Glutamatergic neuron (in vitro differentiated cells): Measurements from ENCODE around the gene PRDM16. TPM values are rescaled to one million over a fixed set of nuclear protein-coding genes. Genes with fewer than 3 reads are reported as not detected.

ENCODE experiments used
- DNase-seq: peaks from one replicate; pipeline ENCODE4 v3.0.0; 2022
- H3K27ac Mint-ChIP-seq: one replicate; pipeline ENCODE4 v1.8.0; 2020; ENCODE audit warnings: mild to moderate bottlenecking, mixed read lengths, inconsistent platforms; ENCODE audit not compliant: unreplicated experiment
- H3K27me3 Mint-ChIP-seq: one replicate; pipeline ENCODE4 v1.8.0; 2020; ENCODE audit warnings: mild to moderate bottlenecking, moderate library complexity, mixed read lengths, inconsistent platforms; ENCODE audit not compliant: unreplicated experiment
- H3K36me3 Mint-ChIP-seq: one replicate; pipeline ENCODE4 v1.8.0; 2020; ENCODE audit warnings: mild to moderate bottlenecking, mixed read lengths, inconsistent platforms; ENCODE audit not compliant: unreplicated experiment
- H3K4me1 Mint-ChIP-seq: one replicate; pipeline ENCODE4 v1.8.0; 2020; ENCODE audit warnings: mild to moderate bottlenecking, low read depth, mixed read lengths, inconsistent platforms; ENCODE audit not compliant: unreplicated experiment
- H3K4me3 Mint-ChIP-seq: one replicate; pipeline ENCODE4 v1.8.0; 2020; ENCODE audit warnings: mild to moderate bottlenecking, mixed read lengths, inconsistent platforms; ENCODE audit not compliant: unreplicated experiment
- H3K9me3 Mint-ChIP-seq: one replicate; pipeline ENCODE4 v1.8.0; 2020; ENCODE audit warnings: mild to moderate bottlenecking, moderate library complexity, mixed read lengths, inconsistent platforms; ENCODE audit not compliant: unreplicated experiment
- CTCF ChIP-seq: fragments of 200-600 bp; sonication (generic); IDR thresholded peaks from one replicate; pipeline ENCODE4 v1.5.0; 2021; ENCODE audit not compliant: partially characterized antibody, unreplicated experiment
- total RNA-seq: library from RNA; stranded (reverse); fragmentation: NEBNext Ultra II Directional; extraction: Animal tissue kit (Norgen Biotek cat#: 25700); gene quantifications from one replicate; pipeline ENCODE4 v1.2.1, GENCODE V29; 2021; ENCODE audit not compliant: unreplicated experiment

Gene PRDM16
- total RNA-seq, 1 donor from 2014 or later = 0.07 TPM

- Mint-ChIP-seq H3K4me3 (no peak overlapping the region), H3K27ac (peak overlapping the region; percentile 28), H3K27me3 (peaks cover 9% of the 10 kb centered on the region), H3K9me3 (peaks cover 1% of the 10 kb centered on the region), H3K36me3 (no peaks in the 10 kb centered on the region), H3K4me1 (peaks cover 2% of the 10 kb centered on the region)
- no peak for TF ChIP-seq CTCF
- no peak for DNase-seq
Observed at GRCh38 chr1:3383679-3384078, 314.7 kb downstream of the PRDM16 start.

GRCh38 chr1:3384407-3384806 is 315.4 kb downstream of the PRDM16 start:
- no peaks in the 10 kb centered on the region for H3K36me3 Mint-ChIP-seq
- no peak overlapping the region for H3K27ac Mint-ChIP-seq
- H3K9me3 Mint-ChIP-seq = peaks cover 1% of the 10 kb centered on the region
- no peak overlapping the region for H3K4me3 Mint-ChIP-seq
- no peak for DNase-seq
- no peak for TF ChIP-seq CTCF
- H3K4me1 Mint-ChIP-seq = peaks cover 2% of the 10 kb centered on the region
- H3K27me3 Mint-ChIP-seq = peaks cover 9% of the 10 kb centered on the region

- no peaks in the 10 kb centered on the region for H3K9me3 Mint-ChIP-seq
- H3K4me3 Mint-ChIP-seq = no peak overlapping the region
- H3K27me3 Mint-ChIP-seq = peaks cover 9% of the 10 kb centered on the region
- peaks cover 2% of the 10 kb centered on the region for H3K4me1 Mint-ChIP-seq
- H3K27ac Mint-ChIP-seq = no peak overlapping the region
- DNase-seq = no peak
- H3K36me3 Mint-ChIP-seq = no peaks in the 10 kb centered on the region
- TF ChIP-seq CTCF = no peak
Observed at GRCh38 chr1:3386205-3387002, 317.4 kb downstream of the PRDM16 start.

GRCh38 chr1:3387401-3387800 is 318.4 kb downstream of the PRDM16 start:
- Mint-ChIP-seq H3K9me3 (no peaks in the 10 kb centered on the region), H3K27ac (no peak overlapping the region), H3K4me1 (peaks cover 2% of the 10 kb centered on the region), H3K36me3 (no peaks in the 10 kb centered on the region), H3K4me3 (no peak overlapping the region), H3K27me3 (peaks cover 8% of the 10 kb centered on the region)
- no peak for TF ChIP-seq CTCF
- no peak for DNase-seq

- Mint-ChIP-seq H3K9me3 (peaks cover 1% of the 10 kb centered on the region), H3K27ac (no peak overlapping the region), H3K4me1 (peaks cover 7% of the 10 kb centered on the region), H3K4me3 (no peak overlapping the region), H3K36me3 (no peaks in the 10 kb centered on the region), H3K27me3 (peaks cover 10% of the 10 kb centered on the region)
- no peak for TF ChIP-seq CTCF
- no peak for DNase-seq
Observed at GRCh38 chr1:3389093-3389833, 320.3 kb downstream of the PRDM16 start.
